Endothelial cell of umbilical vein (primary cell): ENCODE data around the gene TMEM62. TPM values are rescaled to one million over a fixed set of nuclear protein-coding genes. Genes with fewer than 3 reads are reported as not detected.

Experiments used
- BruUV-seq: library from RNA; stranded (reverse); fragments of 400-500 nt; replicated peaks from 2 replicates; lab custom pipeline; 2021; lab: Mats Ljungman, UMichigan
- CTCF ChIA-PET: fragments of 300-600, 350-600 bp; sonication (Branson Sonifier 250); formaldehyde crosslinking; loops from one replicate; lab custom pipeline; 2021; ENCODE audit warnings: antibody characterized with exemption, inconsistent platforms; lab: Charles Lee
- POLR2A ChIA-PET: fragments of 300-600, 350-600 bp; sonication (Branson Sonifier 250); formaldehyde crosslinking; loops from one replicate; lab custom pipeline; 2021; ENCODE audit warnings: antibody characterized with exemption, inconsistent platforms; lab: Charles Lee
- DNase-seq: peaks from one replicate; pipeline ENCODE4 v3.0.0-alpha.2; 2011; ENCODE audit warnings: low read depth, low spot score
- FAIRE-seq: peaks from 2 replicates; lab custom pipeline; 2011; peaks lifted over from hg19 to GRCh38; lab: Jason Lieb, UNC
- H2AFZ ChIP-seq: 2 replicates; pipeline ENCODE4 v1.6.0; 2012; ENCODE audit warnings: low read depth, low read length, control low read depth, inconsistent platforms
- H3K27ac ChIP-seq: 2 replicates; pipeline ENCODE4 v1.5.1; 2011; ENCODE audit warnings: low read depth, mild to moderate bottlenecking, control low read depth, low read length, moderate library complexity; ENCODE audit not compliant: insufficient read depth
- H3K27me3 ChIP-seq, 2 experiments: 2 replicates each; pipeline versions ENCODE4 v1.6.0 to v1.6.1; 2011; ENCODE audit warnings: low read length in 2 of 2, mixed read lengths in 1 of 2; ENCODE audit not compliant: control insufficient read depth in 2 of 2, insufficient read depth in 2 of 2
- H3K36me3 ChIP-seq, 2 experiments: 2 replicates in 1 of 2; 3 replicates in 1 of 2; pipeline ENCODE4 v1.5.1; 2011; ENCODE audit warnings: low read length in 2 of 2, mild to moderate bottlenecking in 1 of 2, moderate library complexity in 1 of 2; ENCODE audit not compliant: control insufficient read depth in 2 of 2, insufficient read depth in 2 of 2; ENCODE audit errors: extremely low read depth in 1 of 2
- H3K4me1 ChIP-seq: 3 replicates; pipeline ENCODE4 v1.5.1; 2011; ENCODE audit warnings: mild to moderate bottlenecking, low read length; ENCODE audit not compliant: control insufficient read depth, insufficient read depth; ENCODE audit errors: extremely low read depth
- H3K4me2 ChIP-seq: 2 replicates; pipeline ENCODE4 v1.6.1; 2011; ENCODE audit warnings: low read length, control low read depth, mixed read lengths; ENCODE audit not compliant: insufficient read depth
- H3K4me3 ChIP-seq, 3 experiments: fragments of 200-600 bp in 1 of 3; sonication (generic), shearing (Covaris generic) in 1 of 3; replicated peaks in 1 of 3; 2 replicates each; pipeline ENCODE4 v1.5.1; 2011 to 2016; ENCODE audit warnings: control low read depth in 3 of 3, low read length in 3 of 3, mild to moderate bottlenecking in 2 of 3, inconsistent platforms in 1 of 3, low read depth in 1 of 3, moderate library complexity in 1 of 3; ENCODE audit not compliant: insufficient read depth in 1 of 3
- H3K79me2 ChIP-seq: 2 replicates; pipeline ENCODE4 v1.6.0; 2012; ENCODE audit warnings: low read length, inconsistent platforms; ENCODE audit not compliant: control insufficient read depth, insufficient read depth
- H3K9ac ChIP-seq: replicated peaks from 2 replicates; pipeline ENCODE3; 2011; ENCODE audit warnings: low read length, control low read depth; ENCODE audit not compliant: insufficient read depth; ENCODE audit errors: extremely low read depth
- H3K9me1 ChIP-seq: replicated peaks from 3 replicates; pipeline ENCODE4 v1.6.0; 2011; ENCODE audit warnings: mild to moderate bottlenecking, low read length; ENCODE audit not compliant: control insufficient read depth, insufficient read depth; ENCODE audit errors: extremely low read depth
- H3K9me3 ChIP-seq: replicated peaks from 2 replicates; pipeline ENCODE4 v1.5.1; 2012; ENCODE audit warnings: low read length, inconsistent platforms; ENCODE audit not compliant: control insufficient read depth, insufficient read depth
- H4K20me1 ChIP-seq: replicated peaks from 2 replicates; pipeline ENCODE3; 2011; ENCODE audit warnings: mild to moderate bottlenecking, low read length; ENCODE audit not compliant: control insufficient read depth, insufficient read depth; ENCODE audit errors: extremely low read depth
- EZH2 ChIP-seq: IDR thresholded peaks from 2 replicates; pipeline ENCODE4 v1.6.1; 2012; ENCODE audit warnings: borderline replicate concordance, low read depth, mild to moderate bottlenecking, moderate library complexity, low read length, inconsistent platforms; ENCODE audit not compliant: severe bottlenecking
- FOS ChIP-seq: IDR thresholded peaks from 2 replicates; pipeline ENCODE4 v1.6.1; 2011; ENCODE audit warnings: mild to moderate bottlenecking, low read length, moderate library complexity, borderline replicate concordance; ENCODE audit not compliant: insufficient read depth
- GATA2 ChIP-seq: IDR thresholded peaks from 2 replicates; pipeline ENCODE4 v1.7.0; 2011; ENCODE audit warnings: low read depth, mild to moderate bottlenecking, moderate library complexity, mixed read lengths, low read length; ENCODE audit not compliant: insufficient read length, insufficient read depth
- JUN ChIP-seq: IDR thresholded peaks from 2 replicates; pipeline ENCODE4 v1.6.1; 2011; ENCODE audit warnings: borderline replicate concordance, low read depth; ENCODE audit not compliant: insufficient read length, insufficient read depth
- MYC ChIP-seq: IDR thresholded peaks from one replicate; pipeline ENCODE4 v1.6.1; 2011; ENCODE audit warnings: mild to moderate bottlenecking, low read depth, low read length
- POLR2A ChIP-seq: IDR thresholded peaks from 2 replicates; pipeline ENCODE4 v1.6.1; 2012; ENCODE audit warnings: low read depth, mild to moderate bottlenecking, control low read depth, low read length
- POLR2AphosphoS5 ChIP-seq: IDR thresholded peaks from 2 replicates; pipeline ENCODE4 v1.6.1; 2012; ENCODE audit warnings: low read depth, mild to moderate bottlenecking, control low read depth, low read length, moderate library complexity; ENCODE audit not compliant: insufficient read depth
- dilution Hi-C: fragments of 300-500 bp; cut with MboI; formaldehyde crosslinking; loops from one replicate; pipeline ENCODE4 v1.15.0; 2019; ENCODE audit warnings: low sequenced_read_pairs; ENCODE audit not compliant: extremely low pct_ligation_motif_present
- intact Hi-C: fragments of 100-400 bp; cut with micrococcal nuclease; formaldehyde crosslinking; loops from one replicate; pipeline ENCODE4 v1.10.0; 2022
- polyA plus RNA-seq, 4 experiments: library from polyadenylated mRNA; depleted of rRNA in 3 of 4; stranded (reverse) in 3 of 4; unstranded in 1 of 4; fragments of >200 nt; gene quantifications; 2 replicates each; pipeline versions ENCODE4 v1.2.1 to v1.2.3, GENCODE V29; 2011 to 2012; ENCODE audit warnings: missing spikeins in 1 of 4
- total RNA-seq: library from RNA; stranded (reverse); gene quantifications from 2 replicates; pipeline ENCODE4 v1.2.3, GENCODE V29; 2021
- TF ChIP-seq, protein P1 (sequence below): IDR thresholded peaks from 2 replicates; pipeline ENCODE4 v1.6.1; 2011; ENCODE audit not compliant: insufficient read depth, insufficient read length
- TF ChIP-seq, protein P2 (sequence below), 2 donors: IDR thresholded peaks; 1 replicate in 1 of 2; 2 replicates in 1 of 2; pipeline ENCODE4 v1.5.1; 2011; ENCODE audit warnings: low read length in 2 of 2, mild to moderate bottlenecking in 2 of 2, moderate library complexity in 2 of 2, control low read depth in 1 of 2, inconsistent platforms in 1 of 2, low read depth in 1 of 2; ENCODE audit not compliant: insufficient read depth in 1 of 2; ENCODE audit errors: extremely low read depth in 1 of 2

The TMEM62 gene
- total and polyA plus RNA-seq, 2 donors (not counting 3 experiments of a cell fraction or from before 2014, with no cell fraction given): 10.4 to 22.2 TPM

DNA sequence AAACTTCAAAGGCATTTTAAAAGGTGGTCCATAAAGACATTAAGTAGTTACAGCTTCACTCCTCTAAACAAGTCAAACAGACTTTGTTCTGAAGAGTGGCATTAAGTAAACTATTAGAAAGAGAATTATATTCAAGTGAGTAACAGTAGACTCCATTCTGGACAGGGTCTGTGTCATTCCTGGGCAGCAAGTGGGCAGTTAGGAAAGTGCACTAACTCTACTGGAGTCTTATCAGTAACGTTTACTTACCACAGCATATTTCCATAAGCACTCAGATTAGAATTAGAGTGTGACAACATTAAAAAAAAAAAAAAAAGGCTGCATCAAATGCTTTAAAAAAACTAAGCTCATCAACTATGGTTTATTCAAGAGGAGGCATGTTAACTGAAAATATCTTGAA is 38.1 kb upstream of the TMEM62 start:
- FAIRE-seq: no peak
- ChIA-PET CTCF (no interaction called here), POLR2A (no interaction called here)
- H3K9me3 ChIP-seq: no peaks in the 10 kb centered on the region
- DNase-seq: no peak
- no peak overlapping the region for H3K27ac ChIP-seq
- H2AFZ ChIP-seq: no peak overlapping the region
- peaks cover 78% of the 10 kb centered on the region for H3K79me2 ChIP-seq
- H4K20me1 ChIP-seq: peaks cover 3% of the 10 kb centered on the region
- dilution Hi-C loops: no loop called here
- H3K9ac ChIP-seq: no peak overlapping the region
- peaks cover 0 to 2% of the 10 kb centered on the region in 2 experiments for H3K36me3 ChIP-seq
- no peaks in the 10 kb centered on the region for H3K9me1 ChIP-seq
- intact Hi-C loops: no loop called here
- H3K4me2 ChIP-seq: no peak overlapping the region
- no peaks in the 10 kb centered on the region for H3K27me3 ChIP-seq
- BruUV-seq: no TSS peak
- H3K4me1 ChIP-seq: no peaks in the 10 kb centered on the region
- TF ChIP-seq EZH2 (no peak), GATA2 (no peak), JUN (no peak), FOS (no peak), POLR2AphosphoS5 (no peak), MYC (no peak), POLR2A (no peak)
- TF ChIP-seq, protein P1, sequence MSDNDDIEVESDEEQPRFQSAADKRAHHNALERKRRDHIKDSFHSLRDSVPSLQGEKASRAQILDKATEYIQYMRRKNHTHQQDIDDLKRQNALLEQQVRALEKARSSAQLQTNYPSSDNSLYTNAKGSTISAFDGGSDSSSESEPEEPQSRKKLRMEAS: no peak
- TF ChIP-seq, protein P2, sequence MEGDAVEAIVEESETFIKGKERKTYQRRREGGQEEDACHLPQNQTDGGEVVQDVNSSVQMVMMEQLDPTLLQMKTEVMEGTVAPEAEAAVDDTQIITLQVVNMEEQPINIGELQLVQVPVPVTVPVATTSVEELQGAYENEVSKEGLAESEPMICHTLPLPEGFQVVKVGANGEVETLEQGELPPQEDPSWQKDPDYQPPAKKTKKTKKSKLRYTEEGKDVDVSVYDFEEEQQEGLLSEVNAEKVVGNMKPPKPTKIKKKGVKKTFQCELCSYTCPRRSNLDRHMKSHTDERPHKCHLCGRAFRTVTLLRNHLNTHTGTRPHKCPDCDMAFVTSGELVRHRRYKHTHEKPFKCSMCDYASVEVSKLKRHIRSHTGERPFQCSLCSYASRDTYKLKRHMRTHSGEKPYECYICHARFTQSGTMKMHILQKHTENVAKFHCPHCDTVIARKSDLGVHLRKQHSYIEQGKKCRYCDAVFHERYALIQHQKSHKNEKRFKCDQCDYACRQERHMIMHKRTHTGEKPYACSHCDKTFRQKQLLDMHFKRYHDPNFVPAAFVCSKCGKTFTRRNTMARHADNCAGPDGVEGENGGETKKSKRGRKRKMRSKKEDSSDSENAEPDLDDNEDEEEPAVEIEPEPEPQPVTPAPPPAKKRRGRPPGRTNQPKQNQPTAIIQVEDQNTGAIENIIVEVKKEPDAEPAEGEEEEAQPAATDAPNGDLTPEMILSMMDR (IDR thresholded peaks at IDR 0.05; ENCODE audit: extremely low read depth in 1 of 2, insufficient read depth in 1 of 2, low read depth in 1 of 2, low read length in 2 of 2): no peak
- H3K4me3 ChIP-seq: no peak overlapping the region
